Breast epithelium (tissue), 3 donors: ENCODE results near the gene KIF21B.

Experiments used
- CTCF ChIP-seq, 3 donors: fragments of 450-650 bp; IDR thresholded peaks; one replicate each; pipeline ENCODE4 v1.5.1; 2016 to 2017; ENCODE audit warnings: antibody characterized with exemption in 3 of 3, mild to moderate bottlenecking in 3 of 3, moderate library complexity in 3 of 3
- POLR2A ChIP-seq: fragments of 450-650 bp; IDR thresholded peaks from one replicate; pipeline ENCODE4 v1.6.1; 2016; ENCODE audit warnings: antibody characterized with exemption, mild to moderate bottlenecking, moderate library complexity
- POLR2AphosphoS5 ChIP-seq, 3 donors: sonication (generic); formaldehyde crosslinking; IDR thresholded peaks; one replicate each; pipeline ENCODE4 v1.6.1; 2017; ENCODE audit warnings: antibody characterized with exemption in 3 of 3

DNA sequence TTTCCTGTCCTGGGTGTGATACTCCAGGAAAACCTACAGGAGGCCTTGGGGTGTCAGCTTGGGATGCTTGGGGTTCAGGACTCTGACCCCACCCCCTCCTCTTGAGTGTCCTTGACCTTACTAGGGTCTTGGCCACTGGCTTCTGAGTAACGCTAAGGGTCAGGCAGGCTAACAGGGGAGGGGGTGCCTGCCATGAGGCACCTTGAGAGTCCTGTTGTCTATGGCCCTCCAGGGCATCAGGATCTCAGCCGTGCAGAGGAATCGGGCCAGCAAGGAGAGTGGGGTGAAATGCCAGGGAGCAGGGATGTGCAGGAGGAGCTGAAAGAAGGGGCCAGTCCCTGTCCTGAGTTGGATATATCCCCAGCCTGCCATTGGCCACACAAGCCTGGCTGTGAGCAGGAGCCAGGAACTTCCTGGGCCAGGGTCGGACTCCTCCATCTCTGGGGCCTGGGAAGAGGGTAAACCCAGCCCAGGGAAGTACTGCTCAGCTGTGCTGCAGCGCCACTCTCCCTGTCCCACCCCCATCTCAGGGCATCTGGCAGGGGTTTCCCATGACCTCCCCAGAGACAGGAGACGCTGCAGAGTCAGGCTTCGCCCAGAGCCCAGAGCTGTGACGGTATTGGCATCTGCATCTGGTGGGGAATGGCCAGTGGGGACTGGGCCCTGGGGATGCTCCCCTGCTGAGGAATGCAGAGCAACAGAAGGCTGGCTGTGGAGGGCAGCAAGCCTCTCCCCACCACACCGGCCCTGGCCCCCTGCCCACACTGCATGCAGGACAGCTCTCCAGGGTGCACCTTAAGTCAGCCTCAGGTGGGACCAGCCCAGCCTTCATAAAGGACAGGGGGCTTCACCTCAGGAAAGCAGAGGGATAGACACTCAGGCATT is 6.3 kb downstream of the KIF21B start:
- TF ChIP-seq CTCF (IDR thresholded peaks at IDR 0.05) (no peak), POLR2A (no peak), POLR2AphosphoS5 (IDR thresholded peaks at IDR 0.05) (no peak)
